ENCODE results near the gene HDAC4. TPM values are rescaled to one million over a fixed set of nuclear protein-coding genes. Genes with fewer than 3 reads are reported as not detected.

The HDAC4 gene
- total and polyA plus RNA-seq, 9 of the 15 experiments (the other 6 are each of a cell fraction or from before 2014, with no cell fraction given) = 0.11 to 20.2 (median 4.0) TPM

DNA sequence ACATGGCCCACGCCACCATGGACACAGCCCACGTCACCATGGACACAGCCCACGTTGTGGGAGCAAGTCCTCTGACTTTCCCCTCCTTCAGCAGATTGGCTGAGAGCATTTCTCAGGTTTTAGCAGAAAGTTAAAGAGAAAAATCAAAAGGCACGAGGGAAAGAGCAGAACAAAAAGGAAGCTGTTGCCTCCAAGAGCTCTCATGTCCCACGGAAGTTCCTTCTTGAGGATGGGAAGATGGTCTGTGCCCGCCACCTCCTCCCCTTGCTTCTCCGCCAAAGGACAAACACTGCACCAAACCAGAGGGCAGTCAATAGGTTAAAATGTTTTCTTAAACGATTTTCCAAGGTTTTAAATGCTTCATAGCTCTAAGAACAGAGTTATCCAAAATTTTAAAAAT is 148.4 kb downstream of the HDAC4 start:
- no peak for FAIRE-seq
- Histone ChIP-seq H3K4me3 (no peak overlapping the region), H3K36me3 (ENCODE audit: control insufficient read depth, insufficient read depth, low read length) (no peaks in the 10 kb centered on the region), H3K9ac (ENCODE audit: insufficient read depth in 1 of 2, low read depth in 2 of 2, low read length in 2 of 2) (no peak overlapping the region), H3K27me3 (ENCODE audit: control insufficient read depth in 2 of 2, insufficient read depth in 2 of 2, low read length in 2 of 2) (no peaks in the 10 kb centered on the region), H3K27ac (ENCODE audit: extremely low read depth, low read depth, low read length) (no peak overlapping the region), H3K79me2 (ENCODE audit: control insufficient read depth, insufficient read depth, low read length) (peaks cover 47% of the 10 kb centered on the region), H3K4me2 (ENCODE audit: insufficient read depth, low read length) (no peak overlapping the region), H3K9me1 (ENCODE audit: control insufficient read depth, insufficient read depth, low read length) (no peaks in the 10 kb centered on the region), H4K20me1 (replicated peaks; ENCODE audit: control insufficient read depth, insufficient read depth, low read length) (no peaks in the 10 kb centered on the region), H3K4me1 (replicated peaks in 1 of 2; ENCODE audit: control insufficient read depth in 2 of 2, insufficient read depth in 2 of 2, low read length in 2 of 2) (peaks cover 8 to 20% of the 10 kb centered on the region in 2 experiments; a peak in 4 of 5 replicates), H2AFZ (ENCODE audit: low read depth, low read length) (no peak overlapping the region), H3K9me3 (replicated peaks; ENCODE audit: control insufficient read depth, insufficient read depth, low read depth, low read length) (no peaks in the 10 kb centered on the region)
- no peak for ATAC-seq
- no TSS peak for BruUV-seq (replicated peaks)
- no peak for DNase-seq (ENCODE audit: extremely low read depth in 1 of 4, low spot score in 3 of 4)
- in situ Hi-C loops (cut with MboI) = no loop called here
- ChIA-PET POLR2A (interaction anchor here (0.5 kb wide), 1 partner anchor 10 kb away, joined by 3 read pairs; no protein-coding TSS in a partner anchor), CTCF (ENCODE audit: low intra/inter-chr PET ratio) (no interaction called here)
- WGBS (ENCODE audit: insufficient coverage, low coverage, missing lambda C conversion rate) = 63% methylated on average over 4 of the region's 8 CpGs
- intact Hi-C loops (cut with micrococcal nuclease) = no loop called here
- TF ChIP-seq XRCC3 (IDR thresholded peaks at IDR 0.05) = no peak

DNA sequence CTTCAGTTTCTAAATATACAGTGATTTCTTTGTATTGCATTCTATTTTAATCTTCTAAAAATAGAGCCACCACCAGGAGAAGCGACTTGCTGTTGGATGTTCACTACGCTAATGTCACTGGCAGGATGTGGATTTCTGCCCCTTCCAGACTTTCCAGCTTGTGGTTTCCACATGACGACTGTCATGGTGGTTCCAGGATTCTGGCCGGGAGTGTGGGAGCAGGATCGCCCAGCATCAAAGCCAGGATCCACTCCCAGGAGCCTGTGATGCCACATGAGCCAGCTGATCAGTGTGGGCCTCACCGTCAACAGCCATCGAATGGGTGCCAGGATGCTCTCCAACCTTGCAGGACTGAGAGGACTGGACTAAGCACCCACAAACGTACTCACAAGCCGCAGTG is 148.8 kb downstream of the HDAC4 start:
- in situ Hi-C loops (cut with MboI) (no loop called here), intact Hi-C loops (cut with micrococcal nuclease) (no loop called here)
- Histone ChIP-seq H3K79me2 (ENCODE audit: control insufficient read depth, insufficient read depth, low read length) (peaks cover 42% of the 10 kb centered on the region), H3K27me3 (ENCODE audit: control insufficient read depth in 2 of 2, insufficient read depth in 2 of 2, low read length in 2 of 2) (no peaks in the 10 kb centered on the region), H3K4me1 (replicated peaks in 1 of 2; ENCODE audit: control insufficient read depth in 2 of 2, insufficient read depth in 2 of 2, low read length in 2 of 2) (peaks cover 5 to 22% of the 10 kb centered on the region in 2 experiments; a peak in 4 of 5 replicates), H4K20me1 (replicated peaks; ENCODE audit: control insufficient read depth, insufficient read depth, low read length) (no peaks in the 10 kb centered on the region), H2AFZ (ENCODE audit: low read depth, low read length) (no peak overlapping the region), H3K9me1 (ENCODE audit: control insufficient read depth, insufficient read depth, low read length) (no peaks in the 10 kb centered on the region), H3K4me2 (ENCODE audit: insufficient read depth, low read length) (no peak overlapping the region), H3K4me3 (no peak overlapping the region), H3K9ac (ENCODE audit: insufficient read depth in 1 of 2, low read depth in 2 of 2, low read length in 2 of 2) (no peak overlapping the region), H3K27ac (ENCODE audit: extremely low read depth, low read depth, low read length) (no peak overlapping the region), H3K36me3 (ENCODE audit: control insufficient read depth, insufficient read depth, low read length) (no peaks in the 10 kb centered on the region), H3K9me3 (replicated peaks; ENCODE audit: control insufficient read depth, insufficient read depth, low read depth, low read length) (no peaks in the 10 kb centered on the region)
- WGBS (ENCODE audit: insufficient coverage, low coverage, missing lambda C conversion rate) = 83% methylated on average over 8 of the region's 9 CpGs
- no TSS peak for BruUV-seq (replicated peaks)
- ChIA-PET POLR2A (interaction anchor here (0.5 kb wide), 1 partner anchor 9 kb away, joined by 3 read pairs; no protein-coding TSS in a partner anchor), CTCF (ENCODE audit: low intra/inter-chr PET ratio) (no interaction called here)
- FAIRE-seq (no peak), ATAC-seq (no peak), DNase-seq (ENCODE audit: extremely low read depth in 1 of 4, low spot score in 3 of 4) (no peak)
- TF ChIP-seq KAT8 (IDR thresholded peaks at IDR 0.05; ENCODE audit: low read depth) (no peak), ZNF217 (CRISPR knock-in tag; IDR thresholded peaks at IDR 0.05) (no peak), KLF16 (IDR thresholded peaks at IDR 0.05) (no peak), ELF1 (tag; IDR thresholded peaks at IDR 0.05) (no peak), ILF3 (IDR thresholded peaks at IDR 0.05; ENCODE audit: borderline replicate concordance) (no peak), FOXA1 (IDR thresholded peaks at IDR 0.05; ENCODE audit: borderline replicate concordance) (no peak), KLF1 (tag; IDR thresholded peaks at IDR 0.05) (no peak), MBD2 (IDR thresholded peaks at IDR 0.05; ENCODE audit: borderline replicate concordance, low read depth) (no peak), POLR2AphosphoS5 (IDR thresholded peaks at IDR 0.05; ENCODE audit: control insufficient read depth, insufficient read depth, low read depth, low read length) (no peak), MAFF (IDR thresholded peaks at IDR 0.05; ENCODE audit: low read length) (no peak), ZNF12 (CRISPR knock-in tag; IDR thresholded peaks at IDR 0.05) (no peak), ZNF764 (CRISPR knock-in tag; IDR thresholded peaks at IDR 0.05; ENCODE audit: low read depth) (no peak), CHD1 (IDR thresholded peaks at IDR 0.05; ENCODE audit: low read length) (no peak), HMG20B (CRISPR knock-in tag; IDR thresholded peaks at IDR 0.05) (no peak), KHSRP (IDR thresholded peaks at IDR 0.05) (no peak), ARID1B (IDR thresholded peaks at IDR 0.05) (no peak)
- TF ChIP-seq, protein P1, sequence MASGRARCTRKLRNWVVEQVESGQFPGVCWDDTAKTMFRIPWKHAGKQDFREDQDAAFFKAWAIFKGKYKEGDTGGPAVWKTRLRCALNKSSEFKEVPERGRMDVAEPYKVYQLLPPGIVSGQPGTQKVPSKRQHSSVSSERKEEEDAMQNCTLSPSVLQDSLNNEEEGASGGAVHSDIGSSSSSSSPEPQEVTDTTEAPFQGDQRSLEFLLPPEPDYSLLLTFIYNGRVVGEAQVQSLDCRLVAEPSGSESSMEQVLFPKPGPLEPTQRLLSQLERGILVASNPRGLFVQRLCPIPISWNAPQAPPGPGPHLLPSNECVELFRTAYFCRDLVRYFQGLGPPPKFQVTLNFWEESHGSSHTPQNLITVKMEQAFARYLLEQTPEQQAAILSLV (tag; IDR thresholded peaks at IDR 0.05) = no peak
